HAP-1 (cell line): ENCODE results near the gene DCP1B.
A peak's percentile ranks its signal among the peaks of the same experiment; 100 is the strongest.

Experiments
- DNase-seq, 2 experiments: peaks; one replicate each; pipeline ENCODE4 v3.0.0-alpha.2; 2016 to 2020; ENCODE audit warnings: low spot score in 2 of 2
- H3K27me3 ChIP-seq: fragments of 250-450 bp; sonication (Bioruptor Pico); 2 replicates; pipeline ENCODE4 v1.5.1; 2020; ENCODE audit warnings: low read depth, mild to moderate bottlenecking, moderate library complexity
- H3K36me3 ChIP-seq: fragments of 250-450 bp; sonication (Bioruptor Pico); replicated peaks from 2 replicates; pipeline ENCODE4 v1.5.1; 2020; ENCODE audit warnings: mild to moderate bottlenecking
- H3K4me1 ChIP-seq: fragments of 250-450 bp; sonication (Bioruptor Pico); 2 replicates; pipeline ENCODE4 v1.5.1; 2020; ENCODE audit warnings: mild to moderate bottlenecking
- H3K4me3 ChIP-seq: fragments of 250-450 bp; sonication (Bioruptor Pico); 2 replicates; pipeline ENCODE4 v1.5.1; 2020; ENCODE audit warnings: mild to moderate bottlenecking, moderate library complexity
- H3K9me3 ChIP-seq: fragments of 250-450 bp; sonication (Bioruptor Pico); 2 replicates; pipeline ENCODE4 v1.5.1; 2020; ENCODE audit warnings: mild to moderate bottlenecking, moderate library complexity
- in situ Hi-C: fragments of 300-500 bp; cut with MboI; formaldehyde crosslinking; loops from 3 replicates; pipeline ENCODE4 v1.14.3; 2020; ENCODE audit warnings: low sequenced_read_pairs, inconsistent platforms, mixed read lengths

Gene DCP1B

GRCh38 chr12:2034633-2035430 lies 30.6 kb upstream of the DCP1B start:
- peak; percentile 76 to 91 for DNase-seq
- Histone ChIP-seq H3K4me1 (peaks cover 3% of the 10 kb centered on the region; the same call in 1 of the 2 replicates), H3K4me3 (0 out of 2 replicates have a peak overlapping the region, but pooled peaks have one; percentile 7), H3K36me3 (no peaks in the 10 kb centered on the region), H3K27me3 (peaks cover 34% of the 10 kb centered on the region), H3K9me3 (no peaks in the 10 kb centered on the region)
- in situ Hi-C loops, result no loop called here

- in situ Hi-C loops, result no loop called here
- Histone ChIP-seq H3K9me3 (no peaks in the 10 kb centered on the region), H3K4me1 (peaks cover 3% of the 10 kb centered on the region; the same call in 1 of the 2 replicates), H3K36me3 (no peaks in the 10 kb centered on the region), H3K27me3 (peaks cover 40% of the 10 kb centered on the region), H3K4me3 (no peak overlapping the region)
- DNase-seq, result no peak
These were observed 28.2 kb upstream of the DCP1B start for GRCh38 chr12:2032506-2032905.

- in situ Hi-C loops, result no loop called here
- Histone ChIP-seq H3K27me3 (peaks cover 35% of the 10 kb centered on the region), H3K9me3 (no peaks in the 10 kb centered on the region), H3K4me1 (no peaks in the 10 kb centered on the region), H3K4me3 (no peak overlapping the region), H3K36me3 (no peaks in the 10 kb centered on the region)
- DNase-seq, result no peak
These were observed 25.6 kb upstream of the DCP1B start for GRCh38 chr12:2029851-2030250.

DNA sequence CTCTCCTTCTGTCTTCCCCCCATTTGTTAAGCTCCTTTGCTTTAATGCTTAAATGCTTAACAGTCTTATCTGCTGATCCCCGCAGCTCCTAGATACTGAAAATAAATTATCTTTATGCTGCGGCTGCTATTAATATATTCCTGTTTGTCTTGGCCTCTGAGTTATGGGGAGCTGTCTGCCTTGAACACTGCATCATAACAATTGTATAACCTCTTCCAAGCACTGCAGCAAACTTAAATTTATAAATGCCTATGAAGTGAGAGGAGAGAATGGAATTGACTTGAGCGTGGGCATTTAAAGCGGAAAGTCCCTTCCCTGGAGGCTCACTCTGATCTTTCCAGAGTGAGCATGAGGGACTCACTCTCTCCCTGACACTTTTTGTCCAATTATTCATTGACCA lies 23.1 kb upstream of the DCP1B start:
- H3K27me3 ChIP-seq, result peaks cover 28% of the 10 kb centered on the region
- no peaks in the 10 kb centered on the region for H3K4me1 ChIP-seq
- H3K9me3 ChIP-seq, result no peaks in the 10 kb centered on the region
- in situ Hi-C loops, result no loop called here
- H3K36me3 ChIP-seq, result no peaks in the 10 kb centered on the region
- no peak overlapping the region for H3K4me3 ChIP-seq
- DNase-seq, result no peak

GRCh38 chr12:2023365-2023764 lies 19.1 kb upstream of the DCP1B start:
- Histone ChIP-seq H3K27me3 (peaks cover 18% of the 10 kb centered on the region), H3K4me3 (no peak overlapping the region), H3K9me3 (no peaks in the 10 kb centered on the region), H3K36me3 (no peaks in the 10 kb centered on the region), H3K4me1 (no peaks in the 10 kb centered on the region)
- DNase-seq, result no peak
- in situ Hi-C loops, result no loop called here

DNA sequence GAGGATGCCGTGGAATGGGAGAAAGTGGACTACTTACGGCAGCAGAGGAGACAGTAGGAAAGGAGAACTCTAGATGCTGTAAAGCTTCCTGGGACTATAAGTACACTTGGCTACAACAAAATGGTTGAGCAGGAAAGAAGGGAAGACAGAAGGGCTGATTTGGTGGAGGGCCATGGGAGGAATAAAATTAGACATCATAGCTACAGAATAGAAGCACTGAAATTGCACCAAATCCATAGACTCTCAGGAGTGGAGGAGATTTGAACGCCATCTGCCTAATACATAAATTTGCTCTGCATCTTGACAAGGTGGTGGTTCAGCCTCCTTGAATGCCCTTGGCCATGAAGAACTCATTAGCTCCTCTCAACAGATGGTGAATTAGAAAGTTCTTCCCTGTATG lies 16.3 kb upstream of the DCP1B start:
- in situ Hi-C loops, result no loop called here
- no peak for DNase-seq
- no peaks in the 10 kb centered on the region for H3K9me3 ChIP-seq
- H3K4me3 ChIP-seq, result no peak overlapping the region
- H3K4me1 ChIP-seq, result no peaks in the 10 kb centered on the region
- H3K27me3 ChIP-seq, result 0 out of 2 replicates have a peak, but pooled peaks cover 3% of the 10 kb centered on the region
- no peaks in the 10 kb centered on the region for H3K36me3 ChIP-seq

- no peaks in the 10 kb centered on the region for H3K4me1 ChIP-seq
- no peaks in the 10 kb centered on the region for H3K36me3 ChIP-seq
- 0 out of 2 replicates have a peak, but pooled peaks cover 3% of the 10 kb centered on the region for H3K27me3 ChIP-seq
- DNase-seq, result no peak
- no peak overlapping the region for H3K4me3 ChIP-seq
- in situ Hi-C loops, result no loop called here
- H3K9me3 ChIP-seq, result no peaks in the 10 kb centered on the region
These were observed 14.9 kb upstream of the DCP1B start for GRCh38 chr12:2019126-2019525.

- Histone ChIP-seq H3K4me1 (no peaks in the 10 kb centered on the region), H3K36me3 (no peaks in the 10 kb centered on the region), H3K9me3 (no peaks in the 10 kb centered on the region), H3K4me3 (no peak overlapping the region), H3K27me3 (0 out of 2 replicates have a peak, but pooled peaks cover 3% of the 10 kb centered on the region)
- DNase-seq, result no peak
- in situ Hi-C loops, result no loop called here
These were observed 14.1 kb upstream of the DCP1B start for GRCh38 chr12:2018391-2018790.

- Histone ChIP-seq H3K36me3 (no peaks in the 10 kb centered on the region), H3K4me1 (no peaks in the 10 kb centered on the region), H3K4me3 (no peak overlapping the region), H3K27me3 (0 out of 2 replicates have a peak, but pooled peaks cover 3% of the 10 kb centered on the region), H3K9me3 (no peaks in the 10 kb centered on the region)
- in situ Hi-C loops, result no loop called here
- no peak for DNase-seq
These were observed 13.5 kb upstream of the DCP1B start for GRCh38 chr12:2017546-2018337.

GRCh38 chr12:2016862-2017545 lies 12.7 kb upstream of the DCP1B start:
- 0 out of 2 replicates have a peak, but pooled peaks cover 3% of the 10 kb centered on the region for H3K27me3 ChIP-seq
- H3K4me1 ChIP-seq, result no peaks in the 10 kb centered on the region
- DNase-seq, result no peak
- no peaks in the 10 kb centered on the region for H3K9me3 ChIP-seq
- H3K4me3 ChIP-seq, result no peak overlapping the region
- no peaks in the 10 kb centered on the region for H3K36me3 ChIP-seq
- in situ Hi-C loops, result no loop called here

GRCh38 chr12:2014231-2014630 lies 10.0 kb upstream of the DCP1B start:
- DNase-seq, result no peak
- in situ Hi-C loops, result no loop called here
- Histone ChIP-seq H3K36me3 (no peaks in the 10 kb centered on the region), H3K9me3 (no peaks in the 10 kb centered on the region), H3K4me3 (no peak overlapping the region), H3K4me1 (peaks cover 3% of the 10 kb centered on the region; the same call in 1 of the 2 replicates), H3K27me3 (0 out of 2 replicates have a peak, but pooled peaks cover 3% of the 10 kb centered on the region)

- H3K27me3 ChIP-seq, result 0 out of 2 replicates have a peak, but pooled peaks cover 3% of the 10 kb centered on the region
- no peak for DNase-seq
- H3K9me3 ChIP-seq, result no peaks in the 10 kb centered on the region
- H3K4me3 ChIP-seq, result no peak overlapping the region
- H3K36me3 ChIP-seq, result no peaks in the 10 kb centered on the region
- in situ Hi-C loops, result no loop called here
- peaks cover 5% of the 10 kb centered on the region; the same call in 1 of the 2 replicates for H3K4me1 ChIP-seq
These were observed 9.4 kb upstream of the DCP1B start for GRCh38 chr12:2013527-2014223.

GRCh38 chr12:2013086-2013485 lies 8.8 kb upstream of the DCP1B start:
- in situ Hi-C loops, result no loop called here
- Histone ChIP-seq H3K9me3 (no peaks in the 10 kb centered on the region), H3K4me3 (no peak overlapping the region), H3K27me3 (0 out of 2 replicates have a peak, but pooled peaks cover 3% of the 10 kb centered on the region), H3K4me1 (peaks cover 5% of the 10 kb centered on the region; the same call in 1 of the 2 replicates), H3K36me3 (no peaks in the 10 kb centered on the region)
- no peak for DNase-seq
